ENCODE results near the gene PDHX.
"Not testable (repeated sequence)": the region's sequence is repeated elsewhere in the genome, so short reads cannot be mapped to it uniquely, and the experiment has no call there.

PDHX gene

GRCh38 chr11:34913556-34913955 lies 2.9 kb upstream of the PDHX start:
- DNase-seq, result not testable (repeated sequence)

- DNase-seq, result peak in 1 of 2 experiments; percentile 52
Measured at GRCh38 chr11:34915136-34916014, 1.0 kb upstream of the PDHX start.

GRCh38 chr11:34916843-34917770 lies 689 bp downstream of the PDHX start:
- DNase-seq, result peak in 1 of 2 experiments; percentile 50

DNA sequence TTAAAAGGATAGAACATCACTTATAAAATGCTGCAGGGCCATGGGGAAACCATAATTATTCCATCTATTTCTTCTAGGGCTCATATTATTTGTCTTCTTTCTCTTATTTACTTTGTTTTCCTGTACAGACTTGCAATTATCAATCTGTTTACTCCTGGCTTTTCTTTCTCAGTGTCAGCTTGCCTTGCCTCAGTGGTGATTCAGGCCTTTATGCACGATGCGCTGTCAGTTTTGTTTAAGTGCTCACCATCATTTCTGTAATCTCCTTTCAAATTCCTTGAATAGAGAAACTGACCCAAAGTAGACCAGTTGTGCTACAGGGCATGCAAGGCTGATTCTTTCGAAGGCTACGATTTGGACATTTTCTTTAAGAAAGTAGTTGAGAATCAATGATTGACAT lies 4.7 kb downstream of the PDHX start:
- DNase-seq, result no peak

- no peak for DNase-seq
Measured at GRCh38 chr11:34924714-34925113, 8.3 kb downstream of the PDHX start.

DNA sequence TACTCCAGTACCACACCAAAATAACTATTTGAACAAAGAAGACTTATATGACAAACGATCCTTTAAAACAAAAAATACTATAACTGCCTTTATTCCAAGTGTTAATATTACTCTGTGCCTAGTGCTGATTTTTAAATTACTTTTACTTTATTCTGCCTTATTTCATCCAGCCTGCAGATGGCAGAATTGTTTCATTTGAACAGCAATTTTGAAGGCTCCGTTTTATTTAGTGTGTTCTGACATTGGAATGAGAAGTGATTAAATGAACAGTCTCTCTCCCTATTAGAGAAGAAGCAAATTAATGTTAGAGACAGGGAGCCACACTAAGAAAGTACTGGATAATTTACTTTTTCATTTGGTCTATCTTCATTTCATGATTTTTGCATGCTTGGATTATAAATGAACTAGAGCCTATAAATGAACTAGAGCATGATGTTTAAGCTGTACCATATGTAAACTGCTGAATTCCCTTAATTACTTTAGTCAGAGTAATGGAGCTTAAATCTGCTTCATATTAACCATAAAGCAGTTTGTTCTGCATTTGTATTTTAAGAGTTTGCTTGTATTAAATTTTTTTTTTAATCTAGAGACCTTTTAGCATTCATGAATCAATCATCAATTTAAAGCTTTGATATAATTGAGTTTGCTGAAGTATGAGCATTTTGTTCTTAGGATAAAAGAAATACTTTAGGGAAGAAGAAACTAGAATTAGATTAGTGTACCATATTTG lies 9.8 kb downstream of the PDHX start:
- DNase-seq, result peak; percentile 12 to 61

DNA sequence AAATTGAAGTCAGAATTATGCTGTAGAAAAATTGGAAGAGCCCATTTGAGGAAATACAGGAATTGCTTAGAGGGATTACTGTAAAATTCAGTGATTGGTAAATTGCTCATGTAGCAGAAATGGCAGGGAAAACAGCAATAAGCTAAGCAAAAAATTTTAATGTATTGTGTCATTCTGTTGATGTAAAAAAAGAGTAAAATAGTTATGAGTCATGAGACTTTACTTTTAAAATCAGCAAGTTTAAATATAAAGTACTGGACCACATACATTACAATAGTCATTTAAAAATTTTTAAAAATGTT lies 10.4 kb downstream of the PDHX start:
- no peak for DNase-seq

GRCh38 chr11:34928268-34928959 lies 12.0 kb downstream of the PDHX start:
- no peak for DNase-seq

DNA sequence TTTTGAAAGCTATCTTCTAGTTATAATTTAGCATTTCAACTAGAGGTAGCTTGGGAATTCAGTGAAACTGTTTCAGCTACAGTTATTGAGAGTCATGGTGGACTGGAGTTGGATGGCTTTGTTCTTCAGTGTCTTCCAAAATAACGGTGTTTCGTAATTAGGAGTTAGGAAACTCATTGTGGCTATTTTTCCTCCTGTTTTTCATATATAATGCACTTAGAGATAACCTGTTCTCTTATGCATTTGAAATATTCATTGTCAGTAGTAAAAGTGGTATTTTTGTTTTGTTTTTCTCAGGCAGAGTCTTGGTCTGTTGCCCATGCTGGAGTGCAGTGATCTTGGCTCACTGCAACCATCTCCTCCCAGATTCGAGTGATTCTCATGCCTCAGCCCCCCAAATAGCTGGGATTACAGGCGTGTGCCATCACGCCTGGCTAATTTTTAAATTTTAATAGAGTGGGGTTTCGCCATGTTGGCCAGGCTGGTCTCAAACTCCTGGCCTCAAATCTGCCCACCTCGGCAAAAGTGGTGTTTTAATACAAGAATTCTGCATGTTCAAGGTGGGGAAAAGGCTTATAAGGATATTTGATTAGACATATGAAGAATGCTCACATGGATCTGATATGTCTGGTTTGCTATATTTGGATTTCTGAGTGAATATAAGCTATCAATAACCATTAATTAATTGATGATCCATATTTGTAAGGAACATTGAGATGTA lies 12.7 kb downstream of the PDHX start:
- DNase-seq, result no peak

DNA sequence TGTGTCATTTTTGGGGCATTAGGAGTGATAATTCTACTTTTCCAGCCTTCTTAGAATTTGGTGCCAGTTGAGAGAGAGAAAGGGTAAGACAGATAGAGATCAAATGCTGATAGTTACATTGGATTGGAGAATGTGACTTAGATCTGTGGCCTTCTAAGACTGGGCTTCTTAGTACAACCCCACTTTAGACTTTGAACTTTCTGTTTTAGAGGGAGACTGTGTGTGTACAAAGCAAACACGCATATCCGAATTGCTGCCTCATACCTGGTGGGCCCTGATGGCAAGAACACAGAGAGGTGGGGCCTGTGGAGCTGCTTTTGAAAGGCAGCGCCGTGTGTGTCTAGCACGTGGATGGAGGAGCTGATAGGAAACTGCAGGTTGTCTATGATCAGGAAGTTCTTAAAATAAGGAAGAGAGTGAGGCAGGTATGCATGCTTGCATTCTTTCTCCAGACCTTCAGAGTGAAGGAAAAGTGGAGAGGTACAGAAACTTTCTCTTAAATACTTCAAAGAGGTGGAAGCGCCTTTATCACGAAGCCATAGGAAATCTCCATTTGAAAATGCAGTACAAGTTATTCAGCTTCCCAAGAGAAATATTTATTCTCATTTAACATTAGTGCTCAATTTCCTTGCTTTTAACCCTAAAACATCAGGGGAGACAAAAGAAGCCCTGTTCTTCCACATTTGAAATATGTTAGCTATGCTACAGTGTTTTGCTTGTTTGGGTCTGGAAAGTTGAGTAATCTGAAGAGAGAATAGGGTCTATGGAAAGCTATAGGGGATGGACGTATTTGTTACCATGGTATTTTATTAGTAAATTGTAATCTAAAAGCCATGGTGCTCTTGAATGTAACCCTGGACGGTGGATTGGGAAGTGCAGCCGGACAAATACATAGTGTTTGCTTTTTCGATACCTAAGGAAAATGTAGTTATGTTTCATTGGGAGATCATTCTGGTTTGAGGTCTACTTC lies 13.7 kb downstream of the PDHX start:
- no peak for DNase-seq

DNA sequence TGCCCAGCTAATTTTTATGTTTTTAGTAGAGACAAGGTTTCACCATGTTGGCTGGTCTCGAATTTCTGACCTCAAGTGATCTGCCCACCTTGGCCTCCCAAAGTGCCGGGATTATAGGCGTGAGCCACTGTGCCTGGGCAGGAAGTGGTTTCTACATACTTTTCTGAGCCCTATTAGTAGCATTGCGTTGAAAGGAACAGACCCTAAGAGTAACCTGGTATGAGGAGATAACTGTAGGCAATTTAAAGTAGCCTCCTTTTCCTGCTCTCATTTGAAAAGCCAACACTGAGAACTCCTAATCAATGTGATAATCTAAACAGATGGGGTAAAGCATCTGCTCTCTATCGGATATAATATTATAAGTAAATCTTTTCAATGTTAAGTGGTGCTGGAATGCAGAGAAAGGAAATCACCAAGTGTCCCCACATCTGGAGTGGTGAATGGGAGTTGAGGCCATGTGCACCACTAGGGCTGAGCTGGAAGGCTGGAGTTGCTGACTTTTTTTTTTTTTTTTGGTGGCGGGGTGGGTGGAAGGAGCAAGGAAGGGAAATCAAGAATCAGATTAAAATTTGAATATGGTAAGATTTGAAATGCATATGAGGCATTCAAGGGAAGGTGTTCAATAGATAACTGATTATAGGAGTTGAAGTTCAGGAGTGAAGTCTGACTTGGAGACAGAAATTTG lies 20.7 kb downstream of the PDHX start:
- DNase-seq, result no peak

GRCh38 chr11:34938611-34939010 lies 22.2 kb downstream of the PDHX start:
- no peak for DNase-seq

DNA sequence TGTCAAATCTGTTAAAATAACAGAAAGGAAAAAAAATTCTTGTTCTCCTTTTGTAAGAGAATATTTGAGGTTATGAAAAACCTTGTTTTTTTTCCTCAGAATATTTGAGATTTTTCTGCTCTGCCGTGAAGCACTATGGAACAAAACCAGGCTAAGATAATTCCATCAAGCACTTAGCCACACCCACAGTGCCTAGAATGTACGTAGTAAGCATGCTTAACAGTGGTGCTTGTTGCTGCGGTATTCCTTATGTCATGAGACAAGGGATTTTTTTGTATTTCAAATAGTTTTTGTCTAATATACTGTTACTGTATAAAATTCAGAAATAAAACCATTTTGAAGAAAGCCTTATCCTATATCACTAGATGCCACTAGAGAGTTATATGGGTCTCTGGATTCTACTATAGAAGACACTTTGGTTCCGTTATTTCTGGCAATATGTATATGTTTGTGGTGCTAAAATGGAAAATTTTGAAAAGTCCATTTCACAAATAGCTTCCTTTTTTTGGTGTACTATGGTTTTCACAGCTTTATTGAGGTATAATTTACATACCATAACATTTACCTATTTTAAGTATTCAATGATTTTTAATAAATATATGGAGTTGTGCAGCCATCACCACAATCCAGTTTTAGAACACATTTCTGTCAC lies 23.7 kb downstream of the PDHX start:
- DNase-seq, result peak in 1 of 2 experiments; percentile 25

DNA sequence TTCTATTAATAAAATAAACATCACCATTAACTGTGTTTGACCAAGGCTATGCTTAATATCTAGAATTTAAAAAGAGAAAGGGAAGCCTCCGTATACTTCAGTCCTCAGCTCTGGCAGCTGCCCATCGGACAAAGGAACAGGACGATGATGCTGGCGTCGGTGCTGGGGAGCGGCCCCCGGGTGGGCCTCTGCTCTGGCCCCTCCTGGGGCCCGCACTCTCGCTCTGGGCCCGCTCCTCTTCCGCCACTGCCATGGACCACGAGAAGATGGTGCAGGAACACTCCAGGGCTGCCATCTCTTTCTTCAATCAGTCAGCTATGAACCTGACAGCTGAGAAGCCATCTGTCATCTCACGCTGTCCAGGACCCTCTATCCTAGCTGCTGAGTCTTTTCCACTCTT lies 25.3 kb downstream of the PDHX start:
- no peak for DNase-seq

DNA sequence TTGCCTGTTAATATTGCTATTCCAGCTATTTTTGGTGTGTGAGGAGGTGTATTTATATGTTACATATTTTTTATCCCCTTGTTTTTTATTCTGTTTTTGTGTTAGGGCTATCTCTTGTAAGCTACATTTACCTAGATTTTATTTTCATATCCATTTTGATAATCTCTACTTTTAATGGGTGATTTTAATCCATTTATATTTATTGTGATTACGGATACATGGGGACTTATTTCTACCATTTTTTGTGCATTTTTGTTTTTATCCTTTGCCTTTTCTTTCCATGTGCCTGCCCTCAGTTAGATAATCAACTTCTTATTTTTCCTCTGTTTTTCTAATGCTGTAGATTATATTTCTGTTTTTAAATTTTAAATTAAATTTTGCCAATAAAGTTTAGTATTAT lies 28.3 kb downstream of the PDHX start:
- no peak for DNase-seq

DNA sequence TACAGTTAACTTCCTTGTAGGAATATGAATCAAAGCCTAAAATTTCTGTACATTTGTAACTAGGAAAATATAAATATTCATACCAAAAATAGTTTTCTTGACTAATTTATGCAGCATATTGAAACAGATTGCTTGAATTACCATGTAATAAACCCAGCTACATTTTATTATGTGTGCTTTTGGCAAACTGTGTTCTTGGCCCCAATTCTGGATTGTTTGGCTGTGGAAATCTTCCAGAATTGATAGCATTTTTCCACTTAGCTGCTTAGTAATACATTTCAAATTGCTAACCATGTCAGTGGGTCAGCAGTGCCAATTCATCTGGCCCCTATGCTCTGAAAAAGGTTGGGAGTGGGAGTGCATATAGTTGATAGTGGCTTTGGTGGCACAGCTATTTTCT lies 32.3 kb downstream of the PDHX start:
- no peak for DNase-seq

- DNase-seq, result no peak
Measured at GRCh38 chr11:34953955-34954354, 37.5 kb downstream of the PDHX start.

- no peak for DNase-seq
Measured at GRCh38 chr11:34957206-34957605, 40.8 kb downstream of the PDHX start.

DNA sequence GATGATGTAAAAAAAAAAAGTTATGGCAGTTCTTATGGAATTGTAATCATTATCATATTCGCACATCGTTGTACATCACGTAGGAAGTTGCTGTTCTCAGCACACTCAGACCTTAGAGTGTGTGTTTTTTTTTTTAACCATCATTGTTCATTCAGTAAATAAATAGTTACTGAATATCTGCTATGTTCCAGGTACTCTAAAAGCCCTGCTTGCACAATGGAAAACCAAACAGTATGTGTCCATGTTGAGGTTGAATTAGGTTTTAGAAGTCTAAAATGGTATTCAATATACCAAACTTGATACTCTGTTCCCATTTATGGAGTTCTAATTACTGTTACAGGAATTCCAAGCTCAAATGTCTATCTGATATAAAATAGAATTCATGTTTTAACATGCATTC lies 41.2 kb downstream of the PDHX start:
- no peak for DNase-seq

DNA sequence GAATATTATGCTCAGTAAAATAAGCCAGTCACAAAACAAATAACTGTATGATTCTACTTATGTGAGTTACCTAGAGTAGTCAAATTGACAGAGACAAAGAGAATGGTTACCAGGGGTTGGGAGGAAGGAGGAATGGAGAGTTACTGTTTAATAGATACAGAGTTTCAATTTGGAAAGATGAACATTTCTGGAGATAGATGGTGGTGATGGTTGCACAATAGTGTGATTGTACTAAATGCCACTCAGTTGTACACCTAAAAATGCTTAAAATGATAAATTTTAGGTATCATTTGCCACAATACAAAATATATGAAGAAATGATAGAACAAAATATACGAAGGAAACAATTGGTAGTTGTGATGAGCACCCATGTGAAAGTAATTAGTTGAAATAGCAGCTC lies 43.4 kb downstream of the PDHX start:
- DNase-seq, result no peak

Measured in SW 1271 (cell line).